Duodenal mucosa (tissue), 2 donors: Measurements from ENCODE around the gene COPS7A.
"Not testable (repeated sequence)": the region's sequence is repeated elsewhere in the genome, so short reads cannot be mapped to it uniquely, and the experiment has no call there.

Source experiments
- H3K27ac ChIP-seq: one replicate; pipeline ENCODE4 v1.7.0; 2013; ENCODE audit warnings: low read depth, low read length
- H3K27me3 ChIP-seq, 2 donors: one replicate each; pipeline ENCODE4 v1.7.0; 2013; ENCODE audit warnings: low read length in 2 of 2, control low read depth in 1 of 2; ENCODE audit not compliant: insufficient read depth in 2 of 2, control insufficient read depth in 1 of 2
- H3K36me3 ChIP-seq, 2 donors: one replicate each; pipeline ENCODE4 v1.7.0; 2013; ENCODE audit warnings: low read length in 2 of 2, control low read depth in 1 of 2; ENCODE audit not compliant: insufficient read depth in 2 of 2, control insufficient read depth in 1 of 2
- H3K4me1 ChIP-seq, 2 donors: one replicate each; pipeline ENCODE4 v1.7.0; 2013; ENCODE audit warnings: low read length in 2 of 2, control low read depth in 1 of 2; ENCODE audit not compliant: insufficient read depth in 2 of 2, control insufficient read depth in 1 of 2
- H3K4me3 ChIP-seq, 2 donors: one replicate each; pipeline ENCODE4 v1.7.0; 2013; ENCODE audit warnings: low read length in 2 of 2, low read depth in 1 of 2
- H3K9ac ChIP-seq, 2 donors: one replicate each; pipeline ENCODE4 v1.7.0; 2013; ENCODE audit warnings: low read length in 2 of 2, low read depth in 1 of 2
- H3K9me3 ChIP-seq, 2 donors: one replicate each; pipeline ENCODE4 v1.7.0; 2013; ENCODE audit warnings: low read length in 2 of 2, control low read depth in 1 of 2; ENCODE audit not compliant: control insufficient read depth in 1 of 2

The COPS7A gene

GRCh38 chr12:6701078-6701768 is 22.6 kb upstream of the COPS7A start:
- peak overlapping the region; percentile 30 to 36 for H3K4me3 ChIP-seq
- no peak overlapping the region for H3K9ac ChIP-seq
- no peak overlapping the region for H3K27ac ChIP-seq
- peaks cover 44 to 53% of the 10 kb centered on the region in 2 donors for H3K27me3 ChIP-seq
- peaks cover 4 to 6% of the 10 kb centered on the region in 2 donors for H3K4me1 ChIP-seq
- no peaks in the 10 kb centered on the region for H3K9me3 ChIP-seq
- no peaks in the 10 kb centered on the region for H3K36me3 ChIP-seq

GRCh38 chr12:6703631-6704030 is 20.2 kb upstream of the COPS7A start:
- peaks cover 4 to 6% of the 10 kb centered on the region in 2 donors for H3K4me1 ChIP-seq
- no peak overlapping the region for H3K27ac ChIP-seq
- no peaks in the 10 kb centered on the region for H3K9me3 ChIP-seq
- H3K4me3 ChIP-seq = no peak overlapping the region
- no peaks in the 10 kb centered on the region for H3K36me3 ChIP-seq
- no peak overlapping the region for H3K9ac ChIP-seq
- H3K27me3 ChIP-seq = peaks cover 36 to 45% of the 10 kb centered on the region in 2 donors

GRCh38 chr12:6708351-6708750 is 15.5 kb upstream of the COPS7A start:
- H3K27me3 ChIP-seq, H3K4me1 ChIP-seq: not testable (repeated sequence)

GRCh38 chr12:6708960-6709394 is 14.9 kb upstream of the COPS7A start:
- Histone ChIP-seq H3K9me3 (no peaks in the 10 kb centered on the region), H3K27ac (no peak overlapping the region), H3K36me3 (no peaks in the 10 kb centered on the region), H3K4me1 (no peaks in the 10 kb centered on the region), H3K9ac (no peak overlapping the region), H3K27me3 (peaks cover 0 to 3% of the 10 kb centered on the region in 2 donors), H3K4me3 (no peak overlapping the region)

More at GRCh38 chr12:6708351-6708750, 15.5 kb upstream of the COPS7A start:
- H3K9ac ChIP-seq, H3K27ac ChIP-seq, H3K36me3 ChIP-seq, H3K4me3 ChIP-seq, H3K9me3 ChIP-seq: not testable (repeated sequence)

- H3K4me1 ChIP-seq = not testable (repeated sequence)
Observed at GRCh38 chr12:6716031-6716873, 7.6 kb upstream of the COPS7A start.

GRCh38 chr12:6716874-6717437 is 6.9 kb upstream of the COPS7A start:
- H3K27me3 ChIP-seq = no peaks in the 10 kb centered on the region
- H3K9ac ChIP-seq = no peak overlapping the region
- H3K4me1 ChIP-seq = no peaks in the 10 kb centered on the region
- H3K36me3 ChIP-seq = no peaks in the 10 kb centered on the region
- no peaks in the 10 kb centered on the region for H3K9me3 ChIP-seq
- H3K4me3 ChIP-seq = no peak overlapping the region
- no peak overlapping the region for H3K27ac ChIP-seq

More at GRCh38 chr12:6716031-6716873, 7.6 kb upstream of the COPS7A start:
- H3K27me3 ChIP-seq, H3K27ac ChIP-seq, H3K9ac ChIP-seq, H3K9me3 ChIP-seq, H3K4me3 ChIP-seq, H3K36me3 ChIP-seq: not testable (repeated sequence)

GRCh38 chr12:6722863-6723262 is 983 bp upstream of the COPS7A start:
- Histone ChIP-seq H3K4me3 (no peak overlapping the region), H3K9ac (no peak overlapping the region), H3K4me1 (peaks cover 8% of the 10 kb centered on the region in 2 donors), H3K27ac (no peak overlapping the region), H3K36me3 (peaks cover under 1 to 6% of the 10 kb centered on the region in 2 donors), H3K27me3 (no peaks in the 10 kb centered on the region), H3K9me3 (no peaks in the 10 kb centered on the region)

GRCh38 chr12:6724409-6724797 is 557 bp downstream of the COPS7A start:
- Histone ChIP-seq H3K36me3 (peaks cover 15 to 21% of the 10 kb centered on the region in 2 donors), H3K27me3 (no peaks in the 10 kb centered on the region), H3K4me1 (peaks cover 8% of the 10 kb centered on the region in 2 donors), H3K4me3 (peak overlapping the region; percentile 89 to 90), H3K9ac (peak overlapping the region; percentile 59 to 85), H3K9me3 (no peaks in the 10 kb centered on the region), H3K27ac (peak overlapping the region; percentile 84)

GRCh38 chr12:6725350-6725749 is 1.5 kb downstream of the COPS7A start:
- Histone ChIP-seq H3K4me1 (peaks cover 8% of the 10 kb centered on the region in 2 donors), H3K4me3 (no peak overlapping the region), H3K27ac (no peak overlapping the region), H3K9me3 (no peaks in the 10 kb centered on the region), H3K36me3 (peaks cover 23 to 31% of the 10 kb centered on the region in 2 donors), H3K9ac (no peak overlapping the region), H3K27me3 (no peaks in the 10 kb centered on the region)

- no peaks in the 10 kb centered on the region for H3K9me3 ChIP-seq
- H3K36me3 ChIP-seq = peaks cover 35 to 44% of the 10 kb centered on the region in 2 donors
- H3K27ac ChIP-seq = no peak overlapping the region
- no peak overlapping the region for H3K9ac ChIP-seq
- peaks cover 8% of the 10 kb centered on the region in 2 donors for H3K4me1 ChIP-seq
- H3K4me3 ChIP-seq = no peak overlapping the region
- H3K27me3 ChIP-seq = no peaks in the 10 kb centered on the region
Observed at GRCh38 chr12:6729186-6729585, 5.3 kb downstream of the COPS7A start.
